HG03378 (cell line): ENCODE measurements around the gene TMEM179.
"Not testable (repeated sequence)": the region's sequence is repeated elsewhere in the genome, so short reads cannot be mapped to it uniquely, and the experiment has no call there.

Experiments
- ATAC-seq: cut with Tn5 transposase; IDR thresholded peaks from one replicate; pipeline ENCODE4 v1.9.1; 2021; ENCODE audit warnings: mild to moderate bottlenecking, moderate library complexity; ENCODE audit not compliant: unreplicated experiment

The TMEM179 gene

GRCh38 chr14:104604458-104605449 is at the start of gene TMEM179:
Gene TMEM179 (minus strand): TSS chr14:104604772. CDS start chr14:104604741, 31 bp downstream.
- no peak for ATAC-seq

GRCh38 chr14:104654119-104654518 is 49.5 kb upstream of the TMEM179 start:
- no peak for ATAC-seq

- not testable (repeated sequence) for ATAC-seq
These were observed 48.8 kb upstream of the TMEM179 start for GRCh38 chr14:104653130-104653920.

- ATAC-seq, result no peak
These were observed 47.8 kb upstream of the TMEM179 start for GRCh38 chr14:104652386-104652785.

- no peak for ATAC-seq
These were observed 47.3 kb upstream of the TMEM179 start for GRCh38 chr14:104651876-104652260.

- ATAC-seq, result no peak
These were observed 46.7 kb upstream of the TMEM179 start for GRCh38 chr14:104650981-104651875.

GRCh38 chr14:104650057-104650980 is 45.7 kb upstream of the TMEM179 start:
- no peak for ATAC-seq

GRCh38 chr14:104647467-104648043 is 43.0 kb upstream of the TMEM179 start:
- no peak for ATAC-seq

GRCh38 chr14:104644656-104645378 is 40.2 kb upstream of the TMEM179 start:
- ATAC-seq, result no peak

GRCh38 chr14:104644091-104644635 is 39.6 kb upstream of the TMEM179 start:
- no peak for ATAC-seq

GRCh38 chr14:104643306-104643705 is 38.7 kb upstream of the TMEM179 start:
- no peak for ATAC-seq

GRCh38 chr14:104642540-104642868 is 37.9 kb upstream of the TMEM179 start:
- ATAC-seq, result no peak

GRCh38 chr14:104641753-104642539 is 37.4 kb upstream of the TMEM179 start:
- no peak for ATAC-seq

GRCh38 chr14:104640681-104641080 is 36.1 kb upstream of the TMEM179 start:
- ATAC-seq, result no peak

GRCh38 chr14:104639885-104640548 is 35.4 kb upstream of the TMEM179 start:
- no peak for ATAC-seq

GRCh38 chr14:104639471-104639870 is 34.9 kb upstream of the TMEM179 start:
- no peak for ATAC-seq

- no peak for ATAC-seq
These were observed 34.4 kb upstream of the TMEM179 start for GRCh38 chr14:104638927-104639450.
